HG02938 (cell line): ENCODE measurements around the gene APPBP2.

Experiments
- ATAC-seq: cut with Tn5 transposase; IDR thresholded peaks from one replicate; pipeline ENCODE4 v1.9.1; 2021; ENCODE audit warnings: mild to moderate bottlenecking, moderate library complexity; ENCODE audit not compliant: unreplicated experiment

The APPBP2 gene

GRCh38 chr17:60403962-60404361 is 122.1 kb downstream of the APPBP2 start:
- no peak for ATAC-seq

GRCh38 chr17:60403523-60403810 is 122.6 kb downstream of the APPBP2 start:
- no peak for ATAC-seq

- ATAC-seq = no peak
Measured at GRCh38 chr17:60401819-60402218, 124.2 kb downstream of the APPBP2 start.

GRCh38 chr17:60398227-60398959 is 127.6 kb downstream of the APPBP2 start:
- no peak for ATAC-seq

- no peak for ATAC-seq
Measured at GRCh38 chr17:60396412-60396811, 129.6 kb downstream of the APPBP2 start.

- no peak for ATAC-seq
Measured at GRCh38 chr17:60395508-60396065, 130.5 kb downstream of the APPBP2 start.

GRCh38 chr17:60393840-60394723 is 132.0 kb downstream of the APPBP2 start:
- no peak for ATAC-seq
